ENCODE measurements around the gene EMD.
"Not testable (repeated sequence)": the region's sequence is repeated elsewhere in the genome, so short reads cannot be mapped to it uniquely, and the experiment has no call there.

Gene EMD

DNA sequence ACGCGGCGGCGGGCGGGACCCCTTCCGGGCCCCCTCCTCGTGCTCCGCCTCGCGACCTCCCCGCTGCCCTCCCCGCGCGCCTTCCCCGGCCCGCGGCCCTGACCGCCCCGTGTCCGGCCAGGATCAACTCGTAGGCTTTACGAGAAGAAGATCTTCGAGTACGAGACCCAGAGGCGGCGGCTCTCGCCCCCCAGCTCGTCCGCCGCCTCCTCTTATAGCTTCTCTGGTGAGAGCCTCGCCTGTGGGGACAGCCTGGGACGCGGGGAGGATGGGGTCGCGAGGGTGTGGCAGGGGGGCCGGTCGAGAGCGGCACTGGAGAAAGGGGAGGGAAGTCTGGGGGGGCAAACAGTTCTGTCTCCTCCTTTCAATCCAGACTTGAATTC is 465 bp downstream of the EMD start:
- peaks cover 15% of the 10 kb centered on the region for H3K4me1 ChIP-seq (ENCODE audit: control insufficient read depth, insufficient read depth, low read length)

GRCh38 chrX:154380153-154380552 is 1.1 kb downstream of the EMD start:
- peaks cover 15% of the 10 kb centered on the region for H3K4me1 ChIP-seq (ENCODE audit: control insufficient read depth, insufficient read depth, low read length)
- peak overlapping the region; percentile 61 for H3K4me3 ChIP-seq (ENCODE audit: low read length)
- H3K36me3 ChIP-seq (ENCODE audit: control insufficient read depth, insufficient read depth, low read length): no peaks in the 10 kb centered on the region
- H3K9ac ChIP-seq (ENCODE audit: low read length): peak overlapping the region; percentile 68
- peak overlapping the region; percentile 97 for H3K27ac ChIP-seq (ENCODE audit: low read depth, low read length)
- peaks cover 5% of the 10 kb centered on the region for H3K27me3 ChIP-seq (ENCODE audit: control insufficient read depth, insufficient read depth, low read length)

More for the DNA sequence above, 465 bp downstream of the EMD start:
- Histone ChIP-seq H3K36me3 (ENCODE audit: control insufficient read depth, insufficient read depth, low read length) (no peaks in the 10 kb centered on the region), H3K27ac (ENCODE audit: low read depth, low read length) (peak overlapping the region; percentile 97), H3K27me3 (ENCODE audit: control insufficient read depth, insufficient read depth, low read length) (peaks cover 4% of the 10 kb centered on the region), H3K9ac (ENCODE audit: low read length) (peak overlapping the region; percentile 80), H3K4me3 (ENCODE audit: low read length) (peak overlapping the region; percentile 61)

DNA sequence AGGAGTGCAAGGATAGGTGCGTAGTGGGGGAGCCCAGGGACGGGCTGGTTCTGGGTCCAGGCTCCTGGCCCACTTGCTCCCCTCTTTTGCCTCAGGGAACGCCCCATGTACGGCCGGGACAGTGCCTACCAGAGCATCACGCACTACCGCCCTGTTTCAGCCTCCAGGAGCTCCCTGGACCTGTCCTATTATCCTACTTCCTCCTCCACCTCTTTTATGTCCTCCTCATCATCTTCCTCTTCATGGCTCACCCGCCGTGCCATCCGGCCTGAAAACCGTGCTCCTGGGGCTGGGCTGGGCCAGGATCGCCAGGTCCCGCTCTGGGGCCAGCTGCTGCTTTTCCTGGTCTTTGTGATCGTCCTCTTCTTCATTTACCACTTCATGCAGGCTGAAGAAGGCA is 1.7 kb downstream of the EMD start:
- Histone ChIP-seq H3K4me1 (ENCODE audit: control insufficient read depth, insufficient read depth, low read length) (peaks cover 15% of the 10 kb centered on the region), H3K27ac (ENCODE audit: low read depth, low read length) (peak overlapping the region; percentile 97), H3K4me3 (ENCODE audit: low read length) (peak overlapping the region; percentile 61), H3K9ac (ENCODE audit: low read length) (no peak overlapping the region), H3K27me3 (ENCODE audit: control insufficient read depth, insufficient read depth, low read length) (peaks cover 5% of the 10 kb centered on the region), H3K36me3 (ENCODE audit: control insufficient read depth, insufficient read depth, low read length) (no peaks in the 10 kb centered on the region)

DNA sequence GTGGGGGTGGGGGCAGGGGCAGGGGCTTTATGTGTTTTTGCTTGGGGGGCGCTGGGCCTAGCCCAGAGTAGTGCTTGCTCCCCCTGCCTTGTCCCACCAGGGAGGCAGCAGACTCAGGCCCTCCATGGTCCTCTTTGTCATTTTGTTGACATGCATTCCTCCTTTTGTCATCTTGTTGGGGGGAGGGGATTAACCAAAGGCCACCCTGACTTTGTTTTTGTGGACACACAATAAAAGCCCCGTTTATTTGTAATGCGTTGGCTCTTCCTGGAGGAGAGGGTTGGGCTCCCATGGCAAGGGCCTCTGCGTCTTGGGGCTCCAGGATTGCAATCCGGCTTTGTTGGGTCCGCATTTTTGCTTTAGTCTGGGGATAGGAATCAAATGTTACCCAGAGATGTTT is 2.2 kb downstream of the EMD start:
- Histone ChIP-seq H3K36me3 (ENCODE audit: control insufficient read depth, insufficient read depth, low read length) (no peaks in the 10 kb centered on the region), H3K27me3 (ENCODE audit: control insufficient read depth, insufficient read depth, low read length) (peaks cover 5% of the 10 kb centered on the region), H3K4me3 (ENCODE audit: low read length) (no peak overlapping the region), H3K4me1 (ENCODE audit: control insufficient read depth, insufficient read depth, low read length) (peaks cover 14% of the 10 kb centered on the region), H3K27ac (ENCODE audit: low read depth, low read length) (no peak overlapping the region), H3K9ac (ENCODE audit: low read length) (no peak overlapping the region)

GRCh38 chrX:154382483-154383069 is 3.5 kb downstream of the EMD start:
- H3K9ac ChIP-seq (ENCODE audit: low read length): no peak overlapping the region
- H3K27me3 ChIP-seq (ENCODE audit: control insufficient read depth, insufficient read depth, low read length): peaks cover 5% of the 10 kb centered on the region
- H3K27ac ChIP-seq (ENCODE audit: low read depth, low read length): no peak overlapping the region

DNA sequence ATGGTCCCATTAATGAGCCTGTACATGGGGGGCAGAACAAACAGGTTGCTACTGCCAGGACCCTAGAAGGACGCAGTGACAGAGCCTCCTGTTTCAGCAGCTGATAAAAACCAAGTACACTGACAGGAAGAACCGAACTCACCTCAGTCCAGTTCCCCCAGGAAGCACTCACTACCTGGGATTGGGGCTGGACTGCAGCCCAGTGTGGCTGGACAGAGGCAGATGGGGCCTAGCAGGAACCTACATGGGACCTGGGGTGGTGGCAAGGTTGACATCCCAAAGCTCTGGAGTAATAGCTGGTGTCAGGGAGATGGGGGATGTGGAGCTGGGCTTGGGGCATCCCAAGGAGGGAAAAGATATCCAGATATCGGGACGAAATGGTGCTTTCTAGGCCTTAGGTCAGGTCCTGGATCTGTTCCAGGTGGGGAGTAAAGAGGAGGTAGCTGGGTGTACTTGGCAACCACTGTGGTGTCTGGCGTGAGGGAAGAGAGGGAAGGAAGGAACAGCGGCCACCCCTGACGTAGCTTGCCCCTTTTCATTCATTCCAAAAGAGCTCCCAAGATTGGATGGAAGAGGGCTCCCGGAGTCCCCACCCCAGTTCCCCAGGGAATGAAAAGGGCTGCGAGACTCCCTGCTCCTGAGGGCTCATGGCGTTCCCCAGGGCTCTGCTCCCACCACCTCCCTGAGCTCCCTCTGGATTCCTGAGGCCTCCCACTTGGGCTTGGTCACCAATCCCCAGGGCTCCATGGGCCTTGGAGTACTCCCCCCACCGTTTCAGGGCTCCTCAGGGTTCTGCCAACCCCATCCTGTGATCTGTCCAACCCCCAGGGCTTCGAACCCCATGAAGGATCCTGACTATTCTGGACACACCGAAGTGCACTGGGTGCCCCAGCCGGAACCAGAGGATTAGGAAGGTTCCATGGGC is 4.5 kb downstream of the EMD start:
- H3K27ac ChIP-seq (ENCODE audit: low read depth, low read length): no peak overlapping the region

More at GRCh38 chrX:154382483-154383069, 3.5 kb downstream of the EMD start:
- Histone ChIP-seq H3K4me3 (ENCODE audit: low read length) (no peak overlapping the region), H3K4me1 (ENCODE audit: control insufficient read depth, insufficient read depth, low read length) (peaks cover 7% of the 10 kb centered on the region), H3K36me3 (ENCODE audit: control insufficient read depth, insufficient read depth, low read length) (no peaks in the 10 kb centered on the region)

GRCh38 chrX:154384284-154384892 is 5.3 kb downstream of the EMD start:
- Histone ChIP-seq H3K27ac (ENCODE audit: low read depth, low read length) (no peak overlapping the region), H3K4me3 (ENCODE audit: low read length) (no peak overlapping the region), H3K36me3 (ENCODE audit: control insufficient read depth, insufficient read depth, low read length) (no peaks in the 10 kb centered on the region), H3K4me1 (ENCODE audit: control insufficient read depth, insufficient read depth, low read length) (peaks cover 7% of the 10 kb centered on the region), H3K27me3 (ENCODE audit: control insufficient read depth, insufficient read depth, low read length) (peaks cover 5% of the 10 kb centered on the region), H3K9ac (ENCODE audit: low read length) (no peak overlapping the region)

More for the DNA sequence above, 4.5 kb downstream of the EMD start:
- Histone ChIP-seq H3K27me3 (ENCODE audit: control insufficient read depth, insufficient read depth, low read length) (peaks cover 5% of the 10 kb centered on the region), H3K36me3 (ENCODE audit: control insufficient read depth, insufficient read depth, low read length) (no peaks in the 10 kb centered on the region), H3K9ac (ENCODE audit: low read length) (no peak overlapping the region), H3K4me1 (ENCODE audit: control insufficient read depth, insufficient read depth, low read length) (peaks cover 7% of the 10 kb centered on the region), H3K4me3 (ENCODE audit: low read length) (no peak overlapping the region)

DNA sequence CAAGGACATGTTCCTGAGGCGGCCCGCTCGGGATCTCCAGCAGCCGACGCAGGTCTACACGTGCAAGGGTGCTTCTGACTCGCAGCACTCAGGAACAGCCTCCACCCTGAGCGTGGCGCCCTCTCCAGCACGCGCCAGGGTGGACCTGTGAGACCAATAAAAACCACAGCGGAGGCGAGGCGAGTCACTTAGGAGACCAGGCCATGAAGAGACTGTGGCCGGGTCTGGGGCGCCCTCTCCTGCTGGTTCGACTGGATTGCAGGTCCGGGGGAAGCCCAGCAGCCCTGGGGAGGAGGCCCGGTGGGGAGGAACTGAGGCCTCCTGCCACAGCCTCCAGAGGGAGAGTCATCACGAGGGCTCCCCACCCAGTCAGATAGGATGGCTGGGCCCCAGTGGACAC is 9.0 kb downstream of the EMD start:
- not testable (repeated sequence) for H3K36me3 ChIP-seq (ENCODE audit: control insufficient read depth, insufficient read depth, low read length); H3K4me1 ChIP-seq (ENCODE audit: control insufficient read depth, insufficient read depth, low read length); H3K27me3 ChIP-seq (ENCODE audit: control insufficient read depth, insufficient read depth, low read length); H3K4me3 ChIP-seq (ENCODE audit: low read length); H3K27ac ChIP-seq (ENCODE audit: low read depth, low read length); H3K9ac ChIP-seq (ENCODE audit: low read length)

- H3K27ac ChIP-seq (ENCODE audit: low read depth, low read length); H3K36me3 ChIP-seq (ENCODE audit: control insufficient read depth, insufficient read depth, low read length); H3K9ac ChIP-seq (ENCODE audit: low read length); H3K4me3 ChIP-seq (ENCODE audit: low read length); H3K4me1 ChIP-seq (ENCODE audit: control insufficient read depth, insufficient read depth, low read length); H3K27me3 ChIP-seq (ENCODE audit: control insufficient read depth, insufficient read depth, low read length): not testable (repeated sequence)
These were observed 9.6 kb downstream of the EMD start for GRCh38 chrX:154388649-154389048.

DNA sequence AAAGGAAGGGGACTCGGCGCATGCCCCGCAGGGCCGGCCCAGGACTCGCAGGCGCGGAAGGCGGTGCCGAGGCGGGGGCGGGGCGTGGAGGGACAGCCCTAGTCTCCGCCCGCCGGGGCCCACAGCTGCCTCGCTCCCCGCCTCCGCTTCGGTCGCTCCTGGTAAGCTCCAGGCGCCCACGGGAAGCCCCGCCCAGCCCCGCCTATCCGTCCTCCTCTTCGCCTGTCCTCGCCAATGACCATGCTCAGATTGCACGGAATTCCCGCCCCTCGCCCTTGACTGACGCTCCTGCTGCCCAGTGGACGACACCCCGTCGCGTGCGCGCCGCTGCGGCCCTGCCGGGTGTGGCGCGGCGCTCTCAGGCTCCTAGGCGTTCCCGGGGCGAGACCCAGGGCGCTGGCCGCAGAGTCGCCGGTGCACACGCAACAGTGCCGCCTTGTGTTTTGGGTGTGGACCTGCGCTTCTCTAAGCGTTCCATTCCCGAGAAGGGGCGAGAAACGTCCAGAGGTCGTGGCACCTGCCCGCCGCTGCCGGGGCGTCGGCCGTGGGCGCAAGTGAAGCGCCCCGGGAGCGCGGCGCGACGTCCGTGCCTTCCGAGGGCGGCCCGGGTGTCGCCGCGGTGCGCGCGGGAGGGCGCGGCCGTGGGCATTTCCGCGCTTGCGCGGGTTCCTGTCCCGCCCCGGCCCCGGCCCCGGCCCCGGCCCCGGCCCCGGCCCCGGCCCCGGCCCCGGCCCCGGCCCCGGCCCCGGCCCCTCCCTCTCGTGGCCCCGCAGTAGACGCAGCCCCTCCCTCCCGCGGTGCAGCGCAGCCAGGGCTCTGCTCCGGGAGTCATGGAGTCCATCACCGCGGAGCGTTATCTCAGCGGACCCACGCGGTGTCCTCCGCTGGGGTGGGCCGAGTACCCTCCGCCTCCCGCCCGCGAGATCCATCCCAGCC is 11.0 kb downstream of the EMD start:
- H3K27me3 ChIP-seq (ENCODE audit: control insufficient read depth, insufficient read depth, low read length); H3K9ac ChIP-seq (ENCODE audit: low read length); H3K27ac ChIP-seq (ENCODE audit: low read depth, low read length); H3K36me3 ChIP-seq (ENCODE audit: control insufficient read depth, insufficient read depth, low read length); H3K4me3 ChIP-seq (ENCODE audit: low read length); H3K4me1 ChIP-seq (ENCODE audit: control insufficient read depth, insufficient read depth, low read length): not testable (repeated sequence)

- not testable (repeated sequence) for H3K4me1 ChIP-seq (ENCODE audit: control insufficient read depth, insufficient read depth, low read length); H3K4me3 ChIP-seq (ENCODE audit: low read length); H3K27me3 ChIP-seq (ENCODE audit: control insufficient read depth, insufficient read depth, low read length); H3K27ac ChIP-seq (ENCODE audit: low read depth, low read length); H3K9ac ChIP-seq (ENCODE audit: low read length)
- peaks cover 12% of the 10 kb centered on the region for H3K36me3 ChIP-seq (ENCODE audit: control insufficient read depth, insufficient read depth, low read length)
These were observed 17.3 kb downstream of the EMD start for GRCh38 chrX:154396363-154396762.

Measured in rectal smooth muscle tissue (tissue), 1 donor.